Suprapubic skin (tissue), 4 donors: ENCODE results near the gene KHDC3L.

Experiments used
- EP300 ChIP-seq: sonication (generic); formaldehyde crosslinking; IDR thresholded peaks from one replicate; pipeline ENCODE4 v1.6.1; 2017; ENCODE audit warnings: antibody characterized with exemption
- POLR2A ChIP-seq, 2 donors: fragments of 450-650 bp; IDR thresholded peaks; one replicate each; pipeline ENCODE4 v1.6.1; 2017; ENCODE audit warnings: antibody characterized with exemption in 2 of 2, mild to moderate bottlenecking in 2 of 2, moderate library complexity in 2 of 2
- POLR2AphosphoS5 ChIP-seq, 3 donors: sonication (generic); formaldehyde crosslinking; IDR thresholded peaks; one replicate each; pipeline ENCODE4 v1.6.1; 2017; ENCODE audit warnings: antibody characterized with exemption in 3 of 3
- TF ChIP-seq, protein P1 (sequence below), 2 donors: fragments of 200-600 bp in 1 of 2; fragments of 450-650 bp in 1 of 2; sonication (generic) in 1 of 2; IDR thresholded peaks; one replicate each; pipeline ENCODE4 v1.5.1; 2016 to 2019; ENCODE audit warnings: antibody characterized with exemption in 2 of 2, mild to moderate bottlenecking in 1 of 2, moderate library complexity in 1 of 2

DNA sequence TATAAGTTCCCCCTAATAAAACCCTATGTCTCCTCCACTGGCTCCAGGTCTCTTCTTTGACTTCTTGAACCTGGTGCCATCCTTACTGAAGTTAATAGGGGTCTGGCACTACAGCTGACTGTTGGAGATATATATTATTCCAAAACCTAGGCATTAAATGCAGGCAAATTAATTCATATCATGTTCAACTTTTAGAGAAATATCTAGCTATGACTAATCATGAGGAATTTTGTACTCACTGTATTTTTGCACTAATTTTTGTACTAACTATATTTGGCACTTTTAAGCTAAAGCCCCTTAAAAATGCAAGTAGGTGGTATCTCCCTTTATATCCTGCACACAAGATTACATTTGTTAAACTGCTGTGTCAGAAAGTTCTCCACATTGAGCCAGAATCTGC is 19.3 kb upstream of the KHDC3L start:
- TF ChIP-seq EP300 (no peak), POLR2A (IDR thresholded peaks at IDR 0.05) (no peak), POLR2AphosphoS5 (IDR thresholded peaks at IDR 0.05) (no peak)
- TF ChIP-seq, protein P1, sequence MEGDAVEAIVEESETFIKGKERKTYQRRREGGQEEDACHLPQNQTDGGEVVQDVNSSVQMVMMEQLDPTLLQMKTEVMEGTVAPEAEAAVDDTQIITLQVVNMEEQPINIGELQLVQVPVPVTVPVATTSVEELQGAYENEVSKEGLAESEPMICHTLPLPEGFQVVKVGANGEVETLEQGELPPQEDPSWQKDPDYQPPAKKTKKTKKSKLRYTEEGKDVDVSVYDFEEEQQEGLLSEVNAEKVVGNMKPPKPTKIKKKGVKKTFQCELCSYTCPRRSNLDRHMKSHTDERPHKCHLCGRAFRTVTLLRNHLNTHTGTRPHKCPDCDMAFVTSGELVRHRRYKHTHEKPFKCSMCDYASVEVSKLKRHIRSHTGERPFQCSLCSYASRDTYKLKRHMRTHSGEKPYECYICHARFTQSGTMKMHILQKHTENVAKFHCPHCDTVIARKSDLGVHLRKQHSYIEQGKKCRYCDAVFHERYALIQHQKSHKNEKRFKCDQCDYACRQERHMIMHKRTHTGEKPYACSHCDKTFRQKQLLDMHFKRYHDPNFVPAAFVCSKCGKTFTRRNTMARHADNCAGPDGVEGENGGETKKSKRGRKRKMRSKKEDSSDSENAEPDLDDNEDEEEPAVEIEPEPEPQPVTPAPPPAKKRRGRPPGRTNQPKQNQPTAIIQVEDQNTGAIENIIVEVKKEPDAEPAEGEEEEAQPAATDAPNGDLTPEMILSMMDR (IDR thresholded peaks at IDR 0.05), result no peak
